KMS-11 (cell line): ENCODE data around the gene NSL1.
"Not testable (repeated sequence)": the region's sequence is repeated elsewhere in the genome, so short reads cannot be mapped to it uniquely, and the experiment has no call there.

Experiments
- H2AFZ ChIP-seq: fragments of 200-600 bp; sonication (generic); 2 replicates; pipeline ENCODE4 v1.6.1; 2016; ENCODE audit warnings: antibody characterized with exemption, mixed run types, low read depth
- H3K27ac ChIP-seq: fragments of 200-600 bp; sonication (generic); 2 replicates; pipeline ENCODE4 v1.6.1; 2016; ENCODE audit warnings: mild to moderate bottlenecking, mixed run types
- H3K27me3 ChIP-seq: fragments of 200-600 bp; sonication (generic); 2 replicates; pipeline ENCODE4 v1.6.1; 2017; ENCODE audit warnings: mild to moderate bottlenecking, low read depth, mixed run types, moderate library complexity; ENCODE audit not compliant: insufficient read depth
- H3K36me3 ChIP-seq: fragments of 200-600 bp; sonication (generic); 2 replicates; pipeline ENCODE4 v1.6.1; 2017; ENCODE audit warnings: mild to moderate bottlenecking, mixed run types; ENCODE audit not compliant: insufficient read depth
- H3K4me1 ChIP-seq: fragments of 200-600 bp; sonication (generic); 2 replicates; pipeline ENCODE4 v1.6.1; 2016; ENCODE audit warnings: mild to moderate bottlenecking, low read depth, mixed run types; ENCODE audit not compliant: poor library complexity, severe bottlenecking
- H3K4me2 ChIP-seq: fragments of 200-600 bp; sonication (generic); 2 replicates; pipeline ENCODE4 v1.7.0; 2016; ENCODE audit warnings: mild to moderate bottlenecking, mixed run types
- H3K4me3 ChIP-seq: fragments of 200-600 bp; sonication (generic); IDR thresholded peaks from 2 replicates; pipeline ENCODE4 v1.6.1; 2017; ENCODE audit warnings: low read depth, low read length, mixed read lengths; ENCODE audit not compliant: insufficient read depth
- H3K79me2 ChIP-seq: fragments of 200-600 bp; sonication (generic); 2 replicates; pipeline ENCODE4 v1.6.1; 2016; ENCODE audit warnings: low read depth, mixed run types; ENCODE audit not compliant: insufficient read depth
- H3K9ac ChIP-seq: fragments of 200-600 bp; sonication (generic); 2 replicates; pipeline ENCODE4 v1.6.1; 2016; ENCODE audit warnings: mild to moderate bottlenecking, mixed run types
- H4K20me1 ChIP-seq: fragments of 200-600 bp; sonication (generic); 2 replicates; pipeline ENCODE4 v1.6.1; 2016; ENCODE audit warnings: mild to moderate bottlenecking, mixed run types; ENCODE audit not compliant: insufficient read depth
- TF ChIP-seq, protein P1 (sequence below): fragments of 200-600 bp; sonication (generic); conservative IDR thresholded peaks from 2 replicates; pipeline ENCODE4 v1.6.1; 2017; ENCODE audit warnings: low read depth, mild to moderate bottlenecking, antibody characterized with exemption, low read length, moderate library complexity, mixed read lengths

The NSL1 gene

DNA sequence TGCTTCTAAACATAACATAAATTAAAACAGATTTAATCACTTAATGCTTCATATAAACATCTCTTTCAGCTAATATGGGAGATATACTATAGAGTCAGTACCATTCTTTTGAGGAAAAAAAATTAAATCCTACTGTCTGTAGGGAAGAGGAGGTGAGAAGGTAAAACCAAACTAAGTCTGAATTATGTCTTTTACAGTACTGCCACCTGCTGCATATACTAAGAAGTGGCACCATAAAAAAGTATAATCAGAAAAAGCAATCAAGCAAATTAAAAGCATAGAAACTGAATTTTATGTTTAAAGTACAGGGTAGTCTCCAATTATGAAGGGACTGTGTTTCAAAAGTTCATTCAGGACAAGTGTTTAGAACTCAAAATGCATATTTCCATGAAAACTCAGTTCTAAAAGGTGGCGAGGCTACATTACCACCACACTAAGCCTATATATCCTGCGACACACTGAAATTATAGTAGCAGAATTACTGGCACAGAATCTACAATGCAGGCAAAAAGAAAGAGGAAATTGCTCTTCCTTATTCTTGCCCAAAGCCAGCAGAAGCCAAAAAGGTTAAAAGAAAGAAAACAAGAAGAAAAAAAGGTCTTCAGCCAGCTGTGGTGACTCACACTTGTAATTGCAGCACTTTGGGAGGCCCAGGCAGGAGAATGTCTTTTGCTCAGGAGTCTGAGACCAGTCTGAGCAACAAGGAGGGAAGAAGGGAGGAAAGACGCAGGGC lies 9.0 kb downstream of the NSL1 start:
- no peaks in the 10 kb centered on the region for H4K20me1 ChIP-seq
- no peaks in the 10 kb centered on the region for H3K36me3 ChIP-seq

DNA sequence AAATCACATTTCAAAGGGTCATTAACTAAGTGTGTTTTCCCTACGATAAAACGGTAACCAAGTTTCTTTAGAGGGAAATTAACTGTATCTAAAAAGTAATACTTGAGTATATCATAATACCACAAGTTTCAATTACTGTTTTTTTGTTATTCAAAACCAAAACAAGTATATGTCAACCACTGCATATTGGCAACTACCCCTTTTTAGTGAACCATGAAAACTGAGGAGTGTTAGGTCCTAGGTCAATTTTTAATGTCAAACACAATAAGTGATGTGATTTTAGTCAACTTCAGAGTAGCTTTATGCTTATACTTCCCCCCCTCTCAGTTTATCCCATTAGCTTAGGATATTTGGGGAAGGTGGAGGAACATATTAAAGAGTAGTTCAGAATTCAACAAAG lies 10.4 kb downstream of the NSL1 start:
- H3K4me3 ChIP-seq, result no peak overlapping the region
- H4K20me1 ChIP-seq, result no peaks in the 10 kb centered on the region
- no peaks in the 10 kb centered on the region for H3K36me3 ChIP-seq
- no peak overlapping the region for H3K4me2 ChIP-seq
- TF ChIP-seq, protein P1, sequence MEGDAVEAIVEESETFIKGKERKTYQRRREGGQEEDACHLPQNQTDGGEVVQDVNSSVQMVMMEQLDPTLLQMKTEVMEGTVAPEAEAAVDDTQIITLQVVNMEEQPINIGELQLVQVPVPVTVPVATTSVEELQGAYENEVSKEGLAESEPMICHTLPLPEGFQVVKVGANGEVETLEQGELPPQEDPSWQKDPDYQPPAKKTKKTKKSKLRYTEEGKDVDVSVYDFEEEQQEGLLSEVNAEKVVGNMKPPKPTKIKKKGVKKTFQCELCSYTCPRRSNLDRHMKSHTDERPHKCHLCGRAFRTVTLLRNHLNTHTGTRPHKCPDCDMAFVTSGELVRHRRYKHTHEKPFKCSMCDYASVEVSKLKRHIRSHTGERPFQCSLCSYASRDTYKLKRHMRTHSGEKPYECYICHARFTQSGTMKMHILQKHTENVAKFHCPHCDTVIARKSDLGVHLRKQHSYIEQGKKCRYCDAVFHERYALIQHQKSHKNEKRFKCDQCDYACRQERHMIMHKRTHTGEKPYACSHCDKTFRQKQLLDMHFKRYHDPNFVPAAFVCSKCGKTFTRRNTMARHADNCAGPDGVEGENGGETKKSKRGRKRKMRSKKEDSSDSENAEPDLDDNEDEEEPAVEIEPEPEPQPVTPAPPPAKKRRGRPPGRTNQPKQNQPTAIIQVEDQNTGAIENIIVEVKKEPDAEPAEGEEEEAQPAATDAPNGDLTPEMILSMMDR, result no peak
- H3K4me1 ChIP-seq, result no peaks in the 10 kb centered on the region
- H3K9ac ChIP-seq, result no peak overlapping the region
- no peak overlapping the region for H3K27ac ChIP-seq
- no peaks in the 10 kb centered on the region for H3K27me3 ChIP-seq
- no peaks in the 10 kb centered on the region for H3K79me2 ChIP-seq
- H2AFZ ChIP-seq, result no peak overlapping the region

More for the DNA sequence above, 9.0 kb downstream of the NSL1 start:
- no peak overlapping the region for H3K9ac ChIP-seq
- no peaks in the 10 kb centered on the region for H3K27me3 ChIP-seq
- H3K27ac ChIP-seq, result no peak overlapping the region
- H3K79me2 ChIP-seq, result no peaks in the 10 kb centered on the region
- no peak overlapping the region for H3K4me2 ChIP-seq
- no peak overlapping the region for H3K4me3 ChIP-seq
- TF ChIP-seq, protein P1, result peak; percentile 84
- no peak overlapping the region for H2AFZ ChIP-seq
- no peaks in the 10 kb centered on the region for H3K4me1 ChIP-seq

DNA sequence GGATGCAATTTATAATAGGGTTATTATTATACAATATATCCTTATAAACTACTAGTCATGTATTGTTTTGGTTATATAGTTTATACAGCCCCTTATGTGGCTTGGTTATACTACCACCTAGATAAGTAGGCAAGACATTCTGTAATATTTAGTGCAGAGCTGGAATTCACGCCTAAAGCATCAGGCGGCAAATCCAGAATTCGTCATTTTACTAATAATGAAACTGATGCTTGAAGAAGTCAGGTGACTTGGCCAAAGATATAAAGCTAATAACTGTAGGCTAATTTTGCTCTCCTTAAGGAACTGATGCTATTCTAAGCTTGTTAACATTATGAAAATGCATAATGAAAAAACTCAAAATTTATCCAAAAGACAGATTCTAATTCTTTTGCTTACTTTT lies 10.8 kb downstream of the NSL1 start:
- no peak overlapping the region for H2AFZ ChIP-seq
- no peak overlapping the region for H3K4me3 ChIP-seq
- no peak overlapping the region for H3K4me2 ChIP-seq
- TF ChIP-seq, protein P1, result no peak
- H3K27me3 ChIP-seq, result no peaks in the 10 kb centered on the region
- no peaks in the 10 kb centered on the region for H3K79me2 ChIP-seq
- H3K36me3 ChIP-seq, result no peaks in the 10 kb centered on the region
- no peaks in the 10 kb centered on the region for H3K4me1 ChIP-seq
- H4K20me1 ChIP-seq, result no peaks in the 10 kb centered on the region
- no peak overlapping the region for H3K9ac ChIP-seq
- no peak overlapping the region for H3K27ac ChIP-seq

DNA sequence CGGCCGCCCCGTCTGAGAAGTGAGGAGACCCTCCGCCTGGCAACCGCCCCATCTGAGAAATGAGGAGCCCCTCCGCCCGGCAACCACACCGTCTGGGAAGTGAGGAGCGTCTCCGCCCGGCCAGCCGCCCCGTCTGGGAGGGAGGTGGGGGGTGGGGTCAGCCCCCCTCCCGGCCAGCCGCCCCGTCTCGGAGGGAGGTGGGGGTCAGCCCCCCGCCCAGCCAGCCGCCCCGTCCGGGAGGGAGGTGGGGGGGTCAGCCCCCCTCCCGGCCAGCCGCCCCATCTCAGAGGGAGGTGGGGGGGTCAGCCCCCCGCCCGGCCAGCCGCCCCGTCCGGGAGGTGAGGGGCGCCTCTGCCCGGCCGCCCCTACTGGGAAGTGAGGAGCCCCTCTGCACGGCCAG lies 12.5 kb downstream of the NSL1 start:
- not testable (repeated sequence) for H3K79me2 ChIP-seq, H3K36me3 ChIP-seq, H4K20me1 ChIP-seq

DNA sequence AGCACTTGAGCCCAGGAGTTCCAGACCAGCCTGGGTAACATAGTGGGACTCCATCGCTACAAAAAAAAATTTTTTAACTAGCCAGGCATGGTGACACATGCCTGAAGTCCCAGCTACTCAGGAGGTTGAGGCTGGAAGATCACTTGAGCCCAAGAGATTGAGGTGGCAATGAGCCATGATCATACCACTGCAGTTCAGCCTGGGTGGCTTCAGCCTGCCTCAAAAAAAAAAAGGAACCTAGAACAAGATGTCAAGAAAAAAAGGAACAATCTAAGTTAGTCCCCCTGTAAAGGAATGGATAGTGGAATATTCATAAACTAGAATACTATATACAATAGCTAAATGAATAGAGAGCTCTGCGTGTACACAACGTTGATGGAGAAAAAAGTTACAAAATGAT lies 14.4 kb downstream of the NSL1 start:
- Histone ChIP-seq H3K4me3 (no peak overlapping the region), H3K4me1 (peaks cover 5% of the 10 kb centered on the region), H3K4me2 (no peak overlapping the region), H3K27me3 (no peaks in the 10 kb centered on the region), H3K36me3 (no peaks in the 10 kb centered on the region), H3K27ac (no peak overlapping the region), H4K20me1 (no peaks in the 10 kb centered on the region), H3K79me2 (no peaks in the 10 kb centered on the region), H2AFZ (no peak overlapping the region), H3K9ac (no peak overlapping the region)
- TF ChIP-seq, protein P1, result no peak

More for the DNA sequence above, 12.5 kb downstream of the NSL1 start:
- H3K4me2 ChIP-seq, H3K4me1 ChIP-seq, H2AFZ ChIP-seq, H3K27me3 ChIP-seq, H3K4me3 ChIP-seq, H3K9ac ChIP-seq, H3K27ac ChIP-seq: not testable (repeated sequence)
